Activated CD4-positive, alpha-beta T cell treated with anti-CD3 and anti-CD28 coated beads, Interleukin-2, amount 10 ng/mL, durations not matched to agents 24 days and 14 days (primary cell): Measurements from ENCODE around the gene KLLN. TPM values are rescaled to one million over a fixed set of nuclear protein-coding genes. Genes with fewer than 3 reads are reported as not detected.
"Not testable (repeated sequence)": the region's sequence is repeated elsewhere in the genome, so short reads cannot be mapped to it uniquely, and the experiment has no call there.

Experiments
- DNase-seq: peaks from one replicate; pipeline ENCODE4 v3.0.0; 2022
- H3K27ac Mint-ChIP-seq: one replicate; pipeline ENCODE4 v1.8.0; 2022; ENCODE audit warnings: mild to moderate bottlenecking, mixed read lengths
- H3K27me3 Mint-ChIP-seq: one replicate; pipeline ENCODE4 v1.8.0; 2022; ENCODE audit warnings: mixed read lengths
- H3K36me3 Mint-ChIP-seq: one replicate; pipeline ENCODE4 v1.8.0; 2022; ENCODE audit warnings: low read depth, mild to moderate bottlenecking, mixed read lengths
- H3K4me1 Mint-ChIP-seq: one replicate; pipeline ENCODE4 v1.8.0; 2021; ENCODE audit warnings: mixed read lengths
- H3K4me3 Mint-ChIP-seq: one replicate; pipeline ENCODE4 v1.8.0; 2022; ENCODE audit warnings: mild to moderate bottlenecking, moderate library complexity, mixed read lengths
- H3K9me3 Mint-ChIP-seq: one replicate; pipeline ENCODE4 v1.8.0; 2021; ENCODE audit warnings: mixed read lengths
- intact Hi-C: fragments of 100-400 bp; cut with micrococcal nuclease; formaldehyde crosslinking; loops from one replicate; pipeline ENCODE4 v1.15.1; 2023
- total RNA-seq: library from RNA; stranded (reverse); gene quantifications from 2 replicates; pipeline ENCODE4 v1.2.3, GENCODE V29; 2022

Gene KLLN
- total RNA-seq, 1 donor from 2014 or later: 1.0 TPM

DNA sequence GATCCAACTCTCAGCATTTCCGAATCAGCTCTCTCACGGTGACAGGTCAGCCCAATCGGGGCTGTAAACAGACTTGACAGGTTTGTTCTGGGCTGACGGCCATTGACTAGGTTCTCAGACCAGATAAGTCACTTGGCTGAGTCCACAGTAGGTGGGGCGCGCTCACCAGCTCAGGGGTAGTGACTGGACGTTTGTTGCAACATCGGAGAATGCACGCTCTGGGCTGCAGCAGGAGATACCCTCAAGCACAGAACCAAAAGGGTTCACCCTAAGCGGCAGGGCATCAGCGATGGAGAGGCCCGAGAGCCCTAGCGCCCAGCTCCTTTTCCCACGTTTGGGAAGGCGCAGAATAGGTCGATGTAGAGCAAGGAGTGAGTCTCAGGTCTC, 1.8 kb downstream of the KLLN start:
- Mint-ChIP-seq H3K4me1 (peaks cover 36% of the 10 kb centered on the region), H3K27ac (peak overlapping the region; percentile 91), H3K36me3 (peaks cover 11% of the 10 kb centered on the region), H3K27me3 (no peaks in the 10 kb centered on the region), H3K9me3 (no peaks in the 10 kb centered on the region), H3K4me3 (peak overlapping the region; percentile 92)
- intact Hi-C loops: no loop called here
- DNase-seq: no peak

DNA sequence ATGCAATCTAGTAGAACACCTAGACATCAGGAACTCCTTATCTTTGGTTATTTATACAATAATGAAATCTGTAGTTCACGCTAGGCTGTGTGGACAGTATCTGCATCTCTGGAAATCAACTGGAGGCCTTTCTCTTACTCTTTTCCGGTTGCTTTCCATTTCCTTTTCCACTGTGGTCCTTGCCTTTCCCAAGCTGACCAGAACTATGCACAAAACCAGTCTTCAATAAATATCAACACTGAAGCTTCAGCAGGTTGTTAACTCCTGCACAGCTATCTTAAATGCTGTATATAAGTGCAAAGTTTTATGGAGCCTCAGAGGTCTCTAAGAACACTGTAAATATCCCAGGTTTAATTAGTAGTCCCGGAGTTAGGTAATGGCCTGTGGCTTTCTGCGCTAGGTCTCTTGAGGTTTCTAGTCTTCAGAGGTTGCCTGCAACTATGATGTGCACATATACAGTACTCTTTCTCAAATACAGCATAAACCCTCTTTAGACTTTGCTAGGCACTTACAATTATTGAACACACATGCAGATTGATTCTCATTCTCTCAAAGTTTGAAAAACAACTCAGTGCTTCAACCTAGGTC, 2.4 kb downstream of the KLLN start:
- H3K27me3 Mint-ChIP-seq: no peaks in the 10 kb centered on the region
- peaks cover 9% of the 10 kb centered on the region for H3K36me3 Mint-ChIP-seq
- peak overlapping the region; percentile 91 for H3K27ac Mint-ChIP-seq
- intact Hi-C loops: loop anchor here (1.0 kb wide), 1 partner anchor 528 kb away; no protein-coding TSS in a partner anchor
- H3K4me1 Mint-ChIP-seq: peaks cover 34% of the 10 kb centered on the region
- H3K4me3 Mint-ChIP-seq: peak overlapping the region; percentile 92
- H3K9me3 Mint-ChIP-seq: no peaks in the 10 kb centered on the region
- DNase-seq: no peak

GRCh38 chr10:87860156-87860795, 3.1 kb downstream of the KLLN start:
- H3K27ac Mint-ChIP-seq: no peak overlapping the region
- no peaks in the 10 kb centered on the region for H3K27me3 Mint-ChIP-seq
- peak; percentile 76 for DNase-seq
- peaks cover 30% of the 10 kb centered on the region for H3K4me1 Mint-ChIP-seq
- no peaks in the 10 kb centered on the region for H3K9me3 Mint-ChIP-seq
- H3K4me3 Mint-ChIP-seq: peak overlapping the region; percentile 59
- intact Hi-C loops: loop anchor here (1.0 kb wide), 1 partner anchor 529 kb away; no protein-coding TSS in a partner anchor
- H3K36me3 Mint-ChIP-seq: peaks cover 6% of the 10 kb centered on the region

- H3K9me3 Mint-ChIP-seq, DNase-seq, H3K36me3 Mint-ChIP-seq, H3K4me3 Mint-ChIP-seq, H3K27me3 Mint-ChIP-seq, H3K27ac Mint-ChIP-seq, intact Hi-C loops: not testable (repeated sequence)
- H3K4me1 Mint-ChIP-seq: peaks cover 17% of the 10 kb centered on the region
These were observed 7.7 kb downstream of the KLLN start for GRCh38 chr10:87855665-87856064.

GRCh38 chr10:87855247-87855646, 8.1 kb downstream of the KLLN start:
- H3K27ac Mint-ChIP-seq, H3K4me3 Mint-ChIP-seq, intact Hi-C loops, H3K36me3 Mint-ChIP-seq, H3K9me3 Mint-ChIP-seq, DNase-seq, H3K27me3 Mint-ChIP-seq: not testable (repeated sequence)
- peaks cover 15% of the 10 kb centered on the region for H3K4me1 Mint-ChIP-seq

DNA sequence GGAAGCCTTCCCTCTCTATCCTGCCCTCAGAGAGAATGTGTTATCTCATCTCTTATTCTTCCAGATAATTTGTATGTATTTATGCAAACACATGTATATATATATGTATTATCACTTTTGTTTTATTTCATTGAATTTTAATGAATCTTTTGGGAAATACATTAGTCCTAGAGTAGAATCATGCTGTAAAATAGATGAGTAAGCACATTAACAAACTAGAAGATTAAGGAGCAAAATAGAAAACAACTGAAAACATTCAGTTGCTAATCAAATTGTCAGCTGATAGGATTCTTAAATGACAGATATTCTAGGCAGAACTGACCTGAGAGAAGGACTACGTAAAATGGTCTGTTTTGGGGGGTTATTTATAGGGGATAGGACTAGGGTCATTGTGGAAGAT, 11.2 kb downstream of the KLLN start:
- no peak for DNase-seq
- Mint-ChIP-seq H3K27ac (no peak overlapping the region), H3K4me1 (peaks cover 14% of the 10 kb centered on the region)

DNA sequence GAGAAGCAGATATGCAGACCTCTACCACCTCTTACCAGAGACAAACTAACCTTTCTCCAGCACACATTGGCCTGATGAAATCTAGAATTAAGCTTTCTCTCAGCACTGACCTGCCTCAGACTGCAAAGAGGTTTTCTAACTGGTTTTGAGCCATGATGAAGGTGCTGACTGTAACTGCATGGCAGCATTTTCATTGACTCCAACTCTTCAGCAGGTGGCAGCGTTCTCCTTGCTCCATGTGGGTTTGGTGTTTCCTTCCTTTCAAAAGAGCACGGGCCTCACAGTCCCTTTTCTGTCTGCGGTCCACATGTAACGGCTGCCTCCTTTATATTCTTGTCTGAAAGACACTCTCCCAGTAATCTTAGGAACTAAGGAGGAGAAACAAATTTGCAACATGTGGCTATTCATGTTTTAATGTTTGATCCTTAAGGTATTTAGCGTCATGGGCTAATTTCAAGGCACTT, 12.6 kb downstream of the KLLN start:
- Mint-ChIP-seq H3K4me3 (no peak overlapping the region), H3K27ac (no peak overlapping the region), H3K4me1 (peaks cover 14% of the 10 kb centered on the region), H3K27me3 (no peaks in the 10 kb centered on the region), H3K36me3 (peaks cover 1% of the 10 kb centered on the region), H3K9me3 (no peaks in the 10 kb centered on the region)
- DNase-seq: peak; percentile 86
- intact Hi-C loops: loop anchor here (1.0 kb wide), 1 partner anchor 703 kb away; no protein-coding TSS in a partner anchor

More for the DNA sequence above, 11.2 kb downstream of the KLLN start:
- Mint-ChIP-seq H3K36me3 (peaks cover 1% of the 10 kb centered on the region), H3K27me3 (no peaks in the 10 kb centered on the region), H3K9me3 (no peaks in the 10 kb centered on the region), H3K4me3 (no peak overlapping the region)
- intact Hi-C loops: no loop called here

- no peaks in the 10 kb centered on the region for H3K9me3 Mint-ChIP-seq
- no peaks in the 10 kb centered on the region for H3K27me3 Mint-ChIP-seq
- intact Hi-C loops: no loop called here
- no peak for DNase-seq
- H3K4me1 Mint-ChIP-seq: peaks cover 13% of the 10 kb centered on the region
- H3K36me3 Mint-ChIP-seq: no peaks in the 10 kb centered on the region
- H3K4me3 Mint-ChIP-seq: no peak overlapping the region
- H3K27ac Mint-ChIP-seq: no peak overlapping the region
These were observed 14.3 kb downstream of the KLLN start for GRCh38 chr10:87849001-87849400.

- Mint-ChIP-seq H3K4me3 (no peak overlapping the region), H3K27ac (no peak overlapping the region), H3K9me3 (peaks cover 2% of the 10 kb centered on the region), H3K27me3 (no peaks in the 10 kb centered on the region), H3K4me1 (peaks cover 18% of the 10 kb centered on the region), H3K36me3 (no peaks in the 10 kb centered on the region)
- intact Hi-C loops: no loop called here
- no peak for DNase-seq
These were observed 15.8 kb downstream of the KLLN start for GRCh38 chr10:87847550-87847949.

GRCh38 chr10:87846711-87847110, 16.6 kb downstream of the KLLN start:
- intact Hi-C loops, H3K9me3 Mint-ChIP-seq, H3K27me3 Mint-ChIP-seq, H3K27ac Mint-ChIP-seq, DNase-seq, H3K36me3 Mint-ChIP-seq, H3K4me3 Mint-ChIP-seq: not testable (repeated sequence)
- peaks cover 21% of the 10 kb centered on the region for H3K4me1 Mint-ChIP-seq

GRCh38 chr10:87846023-87846422, 17.3 kb downstream of the KLLN start:
- Mint-ChIP-seq H3K27ac (no peak overlapping the region), H3K4me1 (peaks cover 19% of the 10 kb centered on the region), H3K4me3 (no peak overlapping the region), H3K9me3 (peaks cover 2% of the 10 kb centered on the region), H3K27me3 (no peaks in the 10 kb centered on the region), H3K36me3 (no peaks in the 10 kb centered on the region)
- DNase-seq: no peak
- intact Hi-C loops: no loop called here

DNA sequence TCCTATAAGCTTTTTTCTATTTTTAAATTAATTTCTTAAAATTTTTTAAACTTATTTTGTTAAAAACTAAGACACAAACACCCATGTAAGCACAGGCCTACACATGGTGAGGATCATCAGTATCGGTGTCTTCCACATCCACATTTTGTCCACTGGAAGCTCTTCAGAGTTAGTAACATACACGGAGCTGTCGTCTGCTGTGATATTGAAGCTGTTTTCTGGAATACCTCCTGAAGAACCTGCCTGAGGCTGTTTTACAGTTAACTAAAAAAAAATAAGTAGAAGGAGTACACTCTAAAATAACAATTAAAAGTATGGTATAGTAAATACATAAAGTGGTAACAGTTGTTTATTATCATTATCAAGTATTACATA, 17.7 kb downstream of the KLLN start:
- intact Hi-C loops: no loop called here
- Mint-ChIP-seq H3K4me1 (peaks cover 15% of the 10 kb centered on the region), H3K4me3 (no peak overlapping the region), H3K36me3 (no peaks in the 10 kb centered on the region), H3K27me3 (no peaks in the 10 kb centered on the region), H3K27ac (no peak overlapping the region), H3K9me3 (peaks cover 2% of the 10 kb centered on the region)
- no peak for DNase-seq

DNA sequence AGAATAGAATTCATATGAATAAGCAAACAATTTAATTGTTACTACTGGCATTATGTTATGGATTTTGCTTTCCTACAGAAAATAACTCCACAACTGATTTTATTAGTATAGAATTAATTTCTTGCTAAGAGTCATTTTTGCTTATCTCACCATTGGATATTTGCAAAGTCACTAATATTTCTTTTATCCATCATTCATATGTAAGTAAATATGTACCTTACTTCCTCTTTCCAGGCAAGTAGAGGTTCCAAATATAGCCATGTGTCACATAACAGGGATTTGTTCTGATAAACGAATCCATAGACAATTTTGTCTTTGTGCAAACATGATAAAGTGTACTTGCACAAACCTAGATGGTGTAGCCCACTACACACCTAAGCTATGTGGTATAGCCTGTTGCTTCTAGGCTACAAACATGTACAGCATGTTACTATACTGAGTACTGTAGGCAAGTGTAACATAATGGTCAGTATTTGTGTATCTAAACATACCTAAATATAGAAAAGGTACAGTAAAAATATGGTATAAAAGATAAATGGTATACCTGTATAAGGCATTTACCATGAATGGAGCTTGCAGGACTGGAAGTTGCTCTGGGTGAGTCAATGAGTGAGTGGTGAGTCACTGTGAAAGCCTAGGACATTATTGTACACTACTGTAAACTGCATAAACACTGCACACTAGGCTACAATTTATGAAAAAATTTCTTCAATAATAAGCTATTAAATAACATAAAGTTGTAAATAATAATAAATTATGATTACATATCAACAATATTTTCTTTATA, 18.3 kb downstream of the KLLN start:
- Mint-ChIP-seq H3K9me3 (peaks cover 2% of the 10 kb centered on the region), H3K4me1 (peaks cover 12% of the 10 kb centered on the region), H3K36me3 (no peaks in the 10 kb centered on the region), H3K27me3 (no peaks in the 10 kb centered on the region), H3K4me3 (no peak overlapping the region), H3K27ac (no peak overlapping the region)
- DNase-seq: no peak
- intact Hi-C loops: no loop called here

- peaks cover 2% of the 10 kb centered on the region for H3K9me3 Mint-ChIP-seq
- no peak overlapping the region for H3K27ac Mint-ChIP-seq
- intact Hi-C loops: no loop called here
- no peak for DNase-seq
- no peaks in the 10 kb centered on the region for H3K36me3 Mint-ChIP-seq
- H3K4me3 Mint-ChIP-seq: no peak overlapping the region
- no peaks in the 10 kb centered on the region for H3K27me3 Mint-ChIP-seq
- peaks cover 11% of the 10 kb centered on the region for H3K4me1 Mint-ChIP-seq
These were observed 19.6 kb downstream of the KLLN start for GRCh38 chr10:87843714-87844113.
